Left ventricle myocardium inferior (tissue), 1 donor: ENCODE data around the gene NLRC5. TPM values are rescaled to one million over a fixed set of nuclear protein-coding genes. Genes with fewer than 3 reads are reported as not detected.

Source experiments
- DNase-seq: peaks from one replicate; pipeline ENCODE4 v3.0.0-alpha.2; 2020
- H3K27ac ChIP-seq: fragments of 200-600 bp; replicated peaks from 2 replicates; pipeline ENCODE4 v1.8.0; 2021
- H3K27me3 ChIP-seq: fragments of 200-600 bp; 2 replicates; pipeline ENCODE4 v1.8.0; 2021; ENCODE audit warnings: low read depth
- H3K36me3 ChIP-seq: fragments of 200-600 bp; 2 replicates; pipeline ENCODE4 v1.8.0; 2021
- H3K4me1 ChIP-seq: fragments of 200-600 bp; 2 replicates; pipeline ENCODE4 v1.8.0; 2021
- H3K4me3 ChIP-seq: fragments of 200-600 bp; 2 replicates; pipeline ENCODE4 v1.8.0; 2021; ENCODE audit warnings: mild to moderate bottlenecking, moderate library complexity
- H3K9me3 ChIP-seq: fragments of 200-600 bp; replicated peaks from 2 replicates; pipeline ENCODE4 v1.8.0; 2021
- CTCF ChIP-seq: fragments of 200-600 bp; IDR thresholded peaks from 2 replicates; pipeline ENCODE4 v1.8.0; 2021; ENCODE audit warnings: antibody characterized with exemption, mild to moderate bottlenecking, borderline replicate concordance
- intact Hi-C: fragments of 100-400 bp; cut with micrococcal nuclease; formaldehyde crosslinking; loops from one replicate; pipeline ENCODE4 v1.11.0; 2022
- total RNA-seq: library from RNA; stranded (reverse); fragmentation: NEBNext Ultra II Directional; extraction: Animal tissue kit (Norgen Biotek cat#: 25700); gene quantifications from one replicate; pipeline ENCODE4 v1.2.1, GENCODE V29; 2021
- donor health status: DM: no; HTN: yes; CAD: no; lungs with severe emphysema.

Gene NLRC5
- total RNA-seq, 1 donor from 2014 or later: 6.6 TPM

GRCh38 chr16:56997264-56997663 lies 7.9 kb downstream of the NLRC5 start:
- H3K4me3 ChIP-seq: no peak overlapping the region
- H3K27me3 ChIP-seq: no peaks in the 10 kb centered on the region
- peaks cover 58% of the 10 kb centered on the region for H3K4me1 ChIP-seq
- no peaks in the 10 kb centered on the region for H3K9me3 ChIP-seq
- no peak for TF ChIP-seq CTCF
- H3K27ac ChIP-seq: no peak overlapping the region
- no peak for DNase-seq
- intact Hi-C loops: no loop called here
- H3K36me3 ChIP-seq: no peaks in the 10 kb centered on the region

- no peak for TF ChIP-seq CTCF
- no peak for DNase-seq
- peaks cover 55% of the 10 kb centered on the region for H3K4me1 ChIP-seq
- no peaks in the 10 kb centered on the region for H3K36me3 ChIP-seq
- no peaks in the 10 kb centered on the region for H3K9me3 ChIP-seq
- intact Hi-C loops: no loop called here
- no peaks in the 10 kb centered on the region for H3K27me3 ChIP-seq
- no peak overlapping the region for H3K4me3 ChIP-seq
- peak overlapping the region; percentile 87 for H3K27ac ChIP-seq
Measured at GRCh38 chr16:56997931-56998330, 8.6 kb downstream of the NLRC5 start.

- TF ChIP-seq CTCF: no peak
- Histone ChIP-seq H3K27me3 (no peaks in the 10 kb centered on the region), H3K27ac (peak overlapping the region; percentile 87), H3K9me3 (no peaks in the 10 kb centered on the region), H3K36me3 (no peaks in the 10 kb centered on the region), H3K4me1 (peaks cover 53% of the 10 kb centered on the region), H3K4me3 (no peak overlapping the region)
- intact Hi-C loops: no loop called here
- DNase-seq: no peak
Measured at GRCh38 chr16:56998352-56998751, 9.0 kb downstream of the NLRC5 start.

- DNase-seq: no peak
- intact Hi-C loops: no loop called here
- Histone ChIP-seq H3K27ac (peak overlapping the region; percentile 87), H3K36me3 (no peaks in the 10 kb centered on the region), H3K4me3 (no peak overlapping the region), H3K4me1 (peaks cover 55% of the 10 kb centered on the region), H3K27me3 (no peaks in the 10 kb centered on the region), H3K9me3 (no peaks in the 10 kb centered on the region)
- no peak for TF ChIP-seq CTCF
Measured at GRCh38 chr16:56998861-56999260, 9.5 kb downstream of the NLRC5 start.

GRCh38 chr16:56999409-57000270 lies 10.3 kb downstream of the NLRC5 start:
- Histone ChIP-seq H3K9me3 (no peaks in the 10 kb centered on the region), H3K4me3 (no peak overlapping the region)

More at GRCh38 chr16:56999409-57000270, 10.3 kb downstream of the NLRC5 start:
- no peaks in the 10 kb centered on the region for H3K27me3 ChIP-seq
- intact Hi-C loops: no loop called here
- no peaks in the 10 kb centered on the region for H3K36me3 ChIP-seq
- H3K27ac ChIP-seq: peak overlapping the region; percentile 87
- no peak for TF ChIP-seq CTCF
- peaks cover 49% of the 10 kb centered on the region for H3K4me1 ChIP-seq
- no peak for DNase-seq
